Mammary epithelial cell (primary cell): Measurements from ENCODE around the gene SERTAD2.

Experiments
- EZH2 ChIP-seq: IDR thresholded peaks from 2 replicates; pipeline ENCODE4 v1.6.1; 2012; ENCODE audit warnings: low read length, inconsistent platforms, borderline replicate concordance
- TF ChIP-seq, protein P1 (sequence below), 2 donors: IDR thresholded peaks in 1 of 2; conservative IDR thresholded peaks in 1 of 2; 2 replicates each; pipeline ENCODE4 v1.5.1; 2011 to 2012; ENCODE audit warnings: inconsistent platforms in 2 of 2, low read length in 2 of 2, mild to moderate bottlenecking in 2 of 2, control low read depth in 1 of 2, low read depth in 1 of 2; ENCODE audit not compliant: insufficient read depth in 1 of 2; ENCODE audit errors: extremely low read depth in 1 of 2

DNA sequence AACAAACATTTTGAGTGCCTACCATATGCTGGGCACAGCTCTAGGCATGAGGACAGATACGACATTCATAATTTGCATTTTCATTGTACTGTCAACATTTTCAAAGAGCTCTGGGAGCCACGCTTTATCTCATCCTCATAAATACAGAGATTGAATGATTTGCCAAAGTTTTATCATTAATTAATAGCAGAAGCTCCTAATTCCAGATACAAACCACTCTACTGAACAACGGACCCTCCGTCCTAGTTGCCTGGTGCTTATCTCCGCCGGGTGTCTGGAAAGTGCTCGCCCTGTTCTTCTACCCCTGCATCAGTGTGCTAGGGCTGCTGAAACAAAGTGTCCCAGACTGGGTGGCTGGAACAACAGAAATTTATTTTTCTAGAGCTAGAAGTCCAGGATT is 23.8 kb downstream of the SERTAD2 start:
- TF ChIP-seq, protein P1, sequence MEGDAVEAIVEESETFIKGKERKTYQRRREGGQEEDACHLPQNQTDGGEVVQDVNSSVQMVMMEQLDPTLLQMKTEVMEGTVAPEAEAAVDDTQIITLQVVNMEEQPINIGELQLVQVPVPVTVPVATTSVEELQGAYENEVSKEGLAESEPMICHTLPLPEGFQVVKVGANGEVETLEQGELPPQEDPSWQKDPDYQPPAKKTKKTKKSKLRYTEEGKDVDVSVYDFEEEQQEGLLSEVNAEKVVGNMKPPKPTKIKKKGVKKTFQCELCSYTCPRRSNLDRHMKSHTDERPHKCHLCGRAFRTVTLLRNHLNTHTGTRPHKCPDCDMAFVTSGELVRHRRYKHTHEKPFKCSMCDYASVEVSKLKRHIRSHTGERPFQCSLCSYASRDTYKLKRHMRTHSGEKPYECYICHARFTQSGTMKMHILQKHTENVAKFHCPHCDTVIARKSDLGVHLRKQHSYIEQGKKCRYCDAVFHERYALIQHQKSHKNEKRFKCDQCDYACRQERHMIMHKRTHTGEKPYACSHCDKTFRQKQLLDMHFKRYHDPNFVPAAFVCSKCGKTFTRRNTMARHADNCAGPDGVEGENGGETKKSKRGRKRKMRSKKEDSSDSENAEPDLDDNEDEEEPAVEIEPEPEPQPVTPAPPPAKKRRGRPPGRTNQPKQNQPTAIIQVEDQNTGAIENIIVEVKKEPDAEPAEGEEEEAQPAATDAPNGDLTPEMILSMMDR (conservative IDR thresholded peaks at IDR 0.05 in 1 of 2, IDR thresholded peaks at IDR 0.05 in 1 of 2; ENCODE audit: extremely low read depth in 1 of 2, insufficient read depth in 1 of 2, low read depth in 1 of 2, low read length in 2 of 2), result no peak
- TF ChIP-seq EZH2, result no peak
